Adipocyte (in vitro differentiated cells): ENCODE measurements around the gene BCL2L15.
A peak's percentile ranks its signal among the peaks of the same experiment; 100 is the strongest.

Experiments
- DNase-seq: peaks from one replicate; pipeline ENCODE4 v3.0.0-alpha.2; 2015; ENCODE audit warnings: low read depth
- H3K27me3 ChIP-seq: replicated peaks from 2 replicates; pipeline ENCODE4 v1.7.0; 2013; ENCODE audit warnings: mild to moderate bottlenecking, low read length, moderate library complexity; ENCODE audit not compliant: control insufficient read depth, insufficient read depth
- H3K36me3 ChIP-seq: 2 replicates; pipeline ENCODE4 v1.7.0; 2013; ENCODE audit warnings: low read length, mild to moderate bottlenecking, moderate library complexity; ENCODE audit not compliant: control insufficient read depth, insufficient read depth, severe bottlenecking
- H3K4me1 ChIP-seq: 2 replicates; pipeline ENCODE4 v1.7.0; 2013; ENCODE audit warnings: mild to moderate bottlenecking, low read length, moderate library complexity; ENCODE audit not compliant: control insufficient read depth, insufficient read depth
- H3K4me3 ChIP-seq: 2 replicates; pipeline ENCODE4 v1.7.0; 2013; ENCODE audit warnings: mild to moderate bottlenecking, low read length, moderate library complexity
- H3K9ac ChIP-seq: 2 replicates; pipeline ENCODE4 v1.7.0; 2013; ENCODE audit warnings: mild to moderate bottlenecking, low read length, moderate library complexity
- H3K9me3 ChIP-seq: 2 replicates; pipeline ENCODE4 v1.7.0; 2013; ENCODE audit warnings: mild to moderate bottlenecking, low read length, moderate library complexity; ENCODE audit not compliant: control insufficient read depth

Gene BCL2L15

GRCh38 chr1:113849072-113849471 is 38.3 kb downstream of the BCL2L15 start:
- peak; percentile 20 for DNase-seq
- Histone ChIP-seq H3K36me3 (no peaks in the 10 kb centered on the region), H3K4me1 (peaks cover 27% of the 10 kb centered on the region), H3K27me3 (no peaks in the 10 kb centered on the region), H3K9ac (no peak overlapping the region), H3K9me3 (peaks cover 10% of the 10 kb centered on the region), H3K4me3 (no peak overlapping the region)

- H3K9ac ChIP-seq, result no peak overlapping the region
- no peaks in the 10 kb centered on the region for H3K36me3 ChIP-seq
- H3K27me3 ChIP-seq, result no peaks in the 10 kb centered on the region
- peaks cover 10% of the 10 kb centered on the region for H3K9me3 ChIP-seq
- H3K4me3 ChIP-seq, result no peak overlapping the region
- no peak for DNase-seq
- H3K4me1 ChIP-seq, result peaks cover 14% of the 10 kb centered on the region
Observed at GRCh38 chr1:113846391-113847035, 40.9 kb downstream of the BCL2L15 start.

- Histone ChIP-seq H3K9ac (no peak overlapping the region), H3K27me3 (no peaks in the 10 kb centered on the region), H3K4me1 (no peaks in the 10 kb centered on the region), H3K36me3 (no peaks in the 10 kb centered on the region), H3K9me3 (no peaks in the 10 kb centered on the region), H3K4me3 (no peak overlapping the region)
- DNase-seq, result no peak
Observed at GRCh38 chr1:113836534-113836933, 50.8 kb downstream of the BCL2L15 start.

GRCh38 chr1:113835686-113836290 is 51.6 kb downstream of the BCL2L15 start:
- H3K36me3 ChIP-seq, result no peaks in the 10 kb centered on the region
- no peaks in the 10 kb centered on the region for H3K4me1 ChIP-seq
- H3K4me3 ChIP-seq, result no peak overlapping the region
- peak; percentile 88 for DNase-seq
- no peaks in the 10 kb centered on the region for H3K27me3 ChIP-seq
- H3K9ac ChIP-seq, result no peak overlapping the region
- no peaks in the 10 kb centered on the region for H3K9me3 ChIP-seq

- no peak for DNase-seq
- Histone ChIP-seq H3K4me1 (no peaks in the 10 kb centered on the region), H3K36me3 (no peaks in the 10 kb centered on the region), H3K9me3 (no peaks in the 10 kb centered on the region), H3K4me3 (no peak overlapping the region), H3K27me3 (no peaks in the 10 kb centered on the region), H3K9ac (no peak overlapping the region)
Observed at GRCh38 chr1:113834716-113835115, 52.7 kb downstream of the BCL2L15 start.
